HG03064 (cell line): ENCODE measurements around the gene DHRS9.
"Not testable (repeated sequence)": the region's sequence is repeated elsewhere in the genome, so short reads cannot be mapped to it uniquely, and the experiment has no call there.

Experiments
- ATAC-seq: cut with Tn5 transposase; IDR thresholded peaks from one replicate; pipeline ENCODE4 v1.9.1; 2021; ENCODE audit warnings: low read depth; ENCODE audit not compliant: unreplicated experiment

DHRS9 gene

DNA sequence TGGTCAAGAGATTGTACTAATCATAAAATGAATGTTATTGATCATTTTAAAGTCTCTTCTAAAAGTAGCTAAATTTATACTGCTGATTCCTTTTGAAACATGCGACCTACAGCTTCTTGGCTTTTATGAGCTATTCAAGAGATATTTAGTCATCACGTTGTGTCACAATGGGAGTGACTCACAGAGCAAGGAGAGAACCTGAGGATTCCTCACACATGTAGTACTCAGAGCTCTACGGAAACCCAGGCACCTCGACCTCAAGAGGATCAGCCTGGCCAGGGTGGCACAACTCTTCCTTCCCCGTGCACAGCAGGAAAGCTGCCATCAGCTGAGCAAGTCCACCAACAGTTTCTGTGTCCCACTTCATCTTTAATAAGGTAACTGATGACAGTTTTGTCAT lies at the start of gene DHRS9:
DHRS9 (plus strand) TSS at position 223 of the 400 bp plus-strand sequence. CDS start 12,019 bp downstream, outside the sequence.
- no peak for ATAC-seq

DNA sequence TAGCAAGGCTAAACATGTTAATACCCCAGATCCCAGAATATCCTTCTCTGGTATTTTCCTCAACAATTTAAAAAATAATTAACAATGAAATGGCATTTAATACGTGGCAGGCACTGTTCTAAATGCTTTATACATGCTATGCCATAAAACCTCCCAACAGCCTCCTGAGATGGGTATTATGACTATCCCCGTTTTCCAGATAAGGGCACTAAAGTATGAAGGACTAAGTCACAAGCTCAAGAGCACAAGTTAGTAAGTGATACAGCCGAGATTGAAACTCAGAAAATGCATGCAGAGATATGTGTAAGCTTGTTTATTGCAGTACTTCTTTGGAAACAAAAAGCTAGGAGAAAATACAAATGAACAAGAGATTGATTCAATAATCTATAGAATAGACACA lies 46.2 kb upstream of the DHRS9 start:
- no peak for ATAC-seq

DNA sequence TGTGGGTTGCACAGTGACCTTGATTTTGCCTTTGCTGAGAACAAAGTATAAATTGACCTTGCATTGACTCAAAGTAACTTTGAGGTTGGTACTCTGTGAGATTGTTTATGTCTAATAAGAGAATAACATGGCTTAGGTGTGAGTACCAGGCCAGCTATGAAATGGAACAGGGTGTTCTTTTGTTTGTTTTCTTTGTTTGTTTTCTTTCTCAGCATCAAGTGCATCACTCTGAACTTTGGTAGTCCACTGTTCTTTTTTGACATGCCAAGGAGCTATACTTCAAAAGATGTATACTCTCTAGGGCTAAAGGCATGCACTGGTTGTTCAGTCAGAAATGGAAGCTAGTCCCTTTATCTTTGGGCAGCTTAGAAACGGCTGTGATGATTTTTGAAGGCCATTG lies 43.3 kb upstream of the DHRS9 start:
- ATAC-seq, result no peak

DNA sequence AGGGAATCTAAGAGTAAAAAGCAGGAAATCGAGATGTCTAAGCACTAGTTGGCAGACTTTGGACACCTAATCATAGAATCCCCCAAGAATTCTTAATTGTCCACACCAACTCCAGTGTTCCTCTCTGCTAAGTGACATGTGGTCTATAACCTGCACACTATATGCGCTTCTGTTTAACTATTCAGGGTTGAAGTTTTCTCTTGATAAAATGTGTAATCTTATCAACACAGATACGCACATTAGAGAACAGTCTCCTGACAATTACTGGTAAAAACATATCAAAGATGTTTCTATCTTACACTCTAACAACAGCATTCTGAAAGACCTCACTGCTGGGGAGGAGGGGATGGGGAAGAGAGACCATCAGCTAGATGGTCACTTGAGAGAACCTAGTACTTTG lies 42.1 kb upstream of the DHRS9 start:
- no peak for ATAC-seq

DNA sequence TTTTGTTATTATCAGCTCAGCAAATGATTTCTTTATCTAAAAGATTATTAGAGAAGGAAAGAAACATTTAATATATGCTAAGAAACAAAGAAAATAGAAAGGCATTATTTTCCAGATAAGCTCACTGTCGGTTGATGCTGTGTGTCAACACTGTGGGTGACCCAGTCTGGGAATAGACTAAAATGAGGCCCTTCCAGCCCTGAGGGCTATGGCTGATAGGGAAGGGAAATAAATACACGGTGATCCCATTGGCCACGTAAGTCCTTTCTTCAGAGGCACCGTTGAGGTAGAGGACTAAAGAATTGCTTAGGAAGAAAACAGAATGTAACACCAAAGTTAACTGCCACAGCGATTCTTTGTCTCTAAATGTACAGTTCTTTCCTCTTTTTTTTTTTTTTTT lies 40.0 kb upstream of the DHRS9 start:
- ATAC-seq, result no peak

DNA sequence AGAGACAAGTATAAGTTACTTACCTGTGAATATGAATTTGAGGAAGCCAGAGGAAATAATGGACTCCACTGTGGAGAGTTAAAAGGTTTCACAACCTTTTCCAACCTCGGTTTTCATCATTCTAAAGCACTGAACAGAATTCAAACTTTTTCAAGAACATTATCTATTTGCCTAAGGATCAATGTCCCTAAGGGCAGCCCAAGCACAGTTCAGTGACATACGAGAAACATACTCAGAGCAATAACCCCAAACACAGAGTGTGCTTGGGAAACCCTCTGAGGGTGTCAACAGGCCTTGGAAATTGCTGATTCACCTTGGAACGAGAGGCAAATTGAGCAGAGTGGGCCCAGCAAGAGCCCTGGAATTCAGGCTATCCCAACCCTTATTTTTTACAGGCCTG lies 38.2 kb upstream of the DHRS9 start, which contains the start of gene ABCB11:
ABCB11 (minus strand) TSS at position 123 of the 400 bp plus-strand sequence. CDS start 13,199 bp downstream, outside the sequence.
- ATAC-seq, result no peak

DNA sequence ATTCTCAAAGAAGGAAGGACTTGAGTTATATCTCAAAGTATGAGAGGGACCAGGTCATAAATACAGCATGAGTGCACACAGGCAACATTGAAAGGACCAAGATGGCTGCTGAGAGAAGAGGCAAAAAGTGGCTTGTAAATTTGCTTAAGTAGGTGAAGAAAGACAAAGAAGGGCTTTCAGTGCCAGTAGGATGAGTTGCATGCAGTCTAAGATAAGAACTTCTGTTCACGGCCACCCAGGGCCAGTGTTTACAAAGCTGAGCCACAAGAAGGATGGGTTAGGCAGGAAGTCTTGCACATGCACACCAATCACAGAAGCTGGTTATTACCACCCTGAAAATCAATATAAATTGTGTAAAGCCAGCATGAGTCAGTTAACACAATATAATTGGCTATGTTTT lies 35.1 kb upstream of the DHRS9 start:
- ATAC-seq, result no peak

DNA sequence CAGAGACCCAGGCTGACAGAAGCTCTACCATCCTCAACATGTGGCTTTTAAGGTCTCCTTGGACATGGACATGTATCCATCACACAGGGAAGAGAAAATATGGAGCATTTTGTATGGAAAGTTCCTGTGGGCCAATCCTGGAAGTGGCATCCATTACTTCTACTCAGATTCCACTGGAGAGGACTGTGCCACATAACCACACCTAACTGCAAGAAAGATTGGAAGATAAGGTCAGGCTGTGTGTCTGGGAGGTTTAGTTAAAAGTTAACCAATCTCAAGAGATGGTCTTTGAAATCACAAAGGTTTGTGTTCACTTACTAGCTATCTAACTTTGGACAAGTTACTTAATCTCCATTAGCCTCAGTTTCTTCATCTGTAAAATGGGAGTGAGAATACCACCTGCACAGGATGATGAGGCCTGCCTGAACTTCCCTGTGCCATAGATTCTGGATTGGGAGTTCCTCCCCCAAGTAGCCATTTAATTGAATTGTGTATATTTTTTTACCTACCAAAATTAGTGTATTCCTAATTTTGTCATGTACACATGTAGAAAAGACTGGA lies 34.3 kb upstream of the DHRS9 start:
- ATAC-seq, result no peak

DNA sequence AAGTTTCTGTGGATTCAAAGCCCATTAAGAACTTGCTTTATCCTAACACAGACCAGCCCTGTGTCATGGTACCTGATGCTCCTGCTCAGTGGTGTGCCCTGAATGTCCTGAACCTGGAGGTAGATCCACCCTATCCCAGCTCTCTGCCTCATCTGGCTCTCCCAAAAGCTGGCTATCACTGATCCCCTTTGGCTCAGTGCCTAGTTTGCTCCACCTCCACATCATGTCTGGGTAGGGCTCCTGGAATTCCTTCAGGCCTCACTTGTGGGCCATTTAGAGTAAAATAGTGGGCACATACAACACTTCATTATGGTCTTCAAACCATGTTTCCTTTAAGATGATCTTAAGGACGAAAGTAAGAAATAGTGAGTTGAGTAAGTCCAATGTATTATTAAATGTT lies 33.5 kb upstream of the DHRS9 start:
- ATAC-seq, result no peak

DNA sequence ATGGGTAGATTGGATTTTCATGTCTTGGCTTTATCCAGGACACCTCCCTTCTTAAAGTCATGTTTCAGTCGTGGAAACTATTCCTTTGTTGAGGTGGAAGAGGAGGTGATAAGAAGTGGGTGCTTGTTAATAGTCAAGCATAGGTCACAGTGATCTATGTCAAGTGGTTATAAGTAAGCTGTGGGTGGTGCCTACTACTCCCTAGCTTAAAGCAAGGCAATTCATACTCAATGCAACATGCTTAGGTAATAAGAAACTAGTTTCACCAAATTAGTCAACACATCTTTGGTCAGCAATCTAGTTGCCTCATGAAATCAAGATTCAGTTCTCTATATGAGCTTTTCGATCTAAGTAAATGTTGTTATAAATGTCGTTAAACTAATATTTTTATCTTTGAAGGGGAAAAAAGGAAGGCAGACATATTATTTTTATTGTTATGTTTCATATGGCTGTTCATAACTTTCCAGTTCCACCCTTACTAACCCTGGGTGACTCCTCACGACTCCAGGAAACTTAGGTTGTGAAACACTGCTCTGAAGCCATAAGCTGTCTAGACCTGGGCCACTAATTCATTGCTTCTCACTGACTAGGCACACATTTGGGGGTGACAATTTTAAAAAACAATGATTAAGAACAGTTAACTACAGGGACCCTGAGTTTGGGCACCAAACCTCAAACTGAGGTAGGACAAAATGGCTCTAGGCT lies 32.5 kb upstream of the DHRS9 start:
- ATAC-seq, result no peak

DNA sequence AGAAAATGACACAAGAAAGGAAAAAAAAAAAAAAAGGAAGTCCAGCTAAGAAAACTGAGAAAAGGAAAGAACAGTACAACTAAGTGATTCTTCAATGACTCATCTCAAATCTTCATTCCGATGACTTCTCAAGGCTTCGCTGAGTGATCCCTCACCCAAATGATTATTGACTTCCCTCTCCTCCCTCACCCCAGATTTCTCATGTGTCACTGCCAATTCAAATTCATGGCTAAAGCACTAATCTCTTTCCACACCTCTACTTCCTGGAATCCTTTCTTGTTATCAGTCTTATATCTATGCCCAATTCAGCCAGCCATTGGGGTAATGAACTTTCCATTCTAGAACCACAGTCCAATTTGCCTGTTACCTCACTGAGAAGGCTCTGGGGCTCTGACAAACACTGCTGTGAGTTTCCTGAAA lies 31.0 kb upstream of the DHRS9 start:
- ATAC-seq, result no peak

DNA sequence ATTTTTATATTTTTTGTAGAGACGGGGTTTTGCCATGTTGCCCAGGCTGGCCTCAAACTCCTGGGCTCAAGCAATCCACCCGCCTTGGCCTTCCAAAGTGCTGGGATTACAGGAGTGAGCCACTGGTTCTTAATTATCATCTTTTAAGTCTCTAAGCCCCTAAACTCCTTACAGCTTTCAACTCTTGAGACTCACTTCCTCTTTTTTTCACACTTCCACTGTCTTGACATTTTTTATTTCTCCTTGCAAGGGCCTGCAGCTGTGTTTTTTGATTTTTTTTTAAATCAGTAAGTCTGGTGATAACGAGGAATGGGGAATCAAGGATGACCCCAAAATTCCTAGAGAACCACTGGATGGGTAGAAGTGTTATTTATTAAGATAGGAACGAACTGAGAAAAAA lies 29.7 kb upstream of the DHRS9 start:
- ATAC-seq, result no peak

DNA sequence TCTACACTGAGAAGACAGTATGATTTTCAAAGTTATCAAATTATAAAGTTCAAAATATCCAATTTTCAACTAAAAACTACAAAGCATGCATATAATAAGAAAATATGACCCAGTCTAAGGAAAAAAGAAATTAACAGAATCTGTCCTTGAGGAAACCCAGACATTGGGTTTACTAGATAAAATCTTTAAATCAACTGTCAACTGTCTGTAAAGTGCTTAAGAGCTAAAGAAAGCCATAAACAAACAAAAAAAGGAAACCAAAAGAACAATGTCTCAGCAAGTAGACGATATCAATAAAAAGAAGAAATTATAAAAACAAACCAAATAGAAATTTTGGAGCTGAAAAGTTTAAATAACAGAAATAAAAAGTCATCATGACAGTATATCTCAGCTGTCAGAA lies 27.8 kb upstream of the DHRS9 start:
- ATAC-seq, result no peak

DNA sequence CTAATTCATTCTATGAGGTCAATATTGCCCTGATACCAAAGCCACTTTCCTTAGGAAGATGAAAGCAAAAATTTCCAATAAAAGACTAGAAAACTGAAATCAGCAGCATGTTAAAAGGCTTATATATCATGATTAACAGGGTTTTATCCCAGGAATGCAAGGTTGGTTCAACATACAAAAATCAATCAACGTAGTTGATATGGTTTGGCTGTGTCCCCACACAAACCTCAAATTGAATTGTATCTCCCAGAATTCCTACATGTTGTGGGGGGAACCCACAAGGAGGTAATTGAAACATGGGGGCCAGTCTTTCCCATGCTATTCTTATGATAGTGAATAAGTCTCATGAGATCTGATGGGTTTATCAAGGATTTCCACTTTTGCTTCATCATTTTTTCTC lies 26.5 kb upstream of the DHRS9 start:
- no peak for ATAC-seq

DNA sequence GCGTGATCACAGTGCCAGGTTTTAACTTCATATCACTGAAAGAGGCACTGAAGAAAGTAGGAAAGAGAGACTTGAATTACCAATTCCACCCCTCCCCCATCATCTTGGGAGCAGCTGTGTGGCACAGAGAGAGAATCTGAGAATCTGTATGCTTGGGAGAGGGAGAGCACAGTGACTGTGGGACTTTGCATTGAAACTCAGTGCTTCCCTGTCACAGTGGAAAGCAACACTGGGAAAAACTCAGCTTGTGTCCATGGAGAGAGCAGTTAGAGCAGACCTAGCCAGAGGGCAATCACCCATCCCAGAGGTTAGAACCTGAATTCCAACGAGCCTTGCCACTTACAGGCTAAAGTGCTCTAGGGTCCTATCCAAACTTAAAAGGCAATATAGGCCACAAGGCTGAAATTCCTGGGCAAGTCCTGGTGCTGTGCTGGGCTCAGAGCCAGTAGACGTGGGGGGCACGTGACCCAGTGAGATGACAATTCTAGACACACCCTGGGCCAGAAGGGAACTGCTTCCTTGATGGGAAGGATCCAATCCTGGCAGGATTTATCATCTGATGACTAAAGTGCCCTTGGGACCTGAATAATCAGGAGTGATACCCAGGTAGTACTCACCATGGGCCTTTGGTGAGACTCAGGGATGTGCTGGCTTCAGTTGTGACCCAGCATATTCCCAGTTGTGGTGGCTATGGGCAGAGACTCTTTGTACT lies 22.8 kb upstream of the DHRS9 start:
- no peak for ATAC-seq

DNA sequence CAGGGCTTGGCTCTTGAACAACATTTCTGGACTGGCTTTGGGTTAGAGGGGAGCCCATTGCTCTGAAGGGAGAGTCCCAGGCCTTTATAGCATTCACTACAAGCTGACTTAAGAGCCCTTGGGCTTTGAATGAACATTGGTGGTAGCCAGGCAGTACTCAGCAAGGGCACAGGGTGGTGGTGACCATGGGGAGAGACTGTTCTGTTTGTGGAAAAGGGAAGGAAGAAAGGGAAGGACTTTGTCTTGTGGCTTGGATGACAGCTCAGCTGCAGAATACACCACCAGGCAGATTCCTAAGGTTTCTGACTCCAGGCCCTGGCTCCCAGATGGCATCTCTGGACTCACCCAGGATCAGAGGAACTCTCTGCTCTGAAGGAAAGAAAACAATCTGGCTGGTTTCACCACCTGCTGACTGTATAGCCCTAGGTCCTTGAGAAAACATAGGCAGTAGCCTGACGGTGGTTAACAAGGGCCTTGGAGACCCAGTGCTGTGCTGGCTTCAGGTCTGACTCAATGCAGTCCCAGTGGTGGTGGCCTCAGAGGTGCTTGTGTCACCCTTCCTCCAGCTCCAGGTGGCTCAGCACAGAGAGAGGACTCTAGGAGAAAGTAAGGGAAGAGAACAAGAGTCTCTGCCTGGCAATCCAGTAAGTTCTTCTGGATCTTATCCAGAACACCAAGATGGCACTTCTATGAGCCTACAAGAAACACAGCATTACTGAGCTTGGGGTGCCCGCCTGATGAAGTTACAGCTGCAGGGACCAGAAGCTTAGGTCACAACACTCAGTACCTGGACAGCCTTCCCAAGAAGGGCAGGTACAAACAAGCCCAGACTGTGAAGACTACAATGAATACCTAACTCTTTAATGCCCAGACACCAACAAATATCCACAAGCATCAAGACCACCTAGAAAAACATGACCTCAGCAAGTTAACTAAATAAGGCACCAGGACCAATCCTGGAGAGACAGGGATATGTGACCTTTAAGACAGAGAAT lies 21.8 kb upstream of the DHRS9 start:
- ATAC-seq, result no peak

DNA sequence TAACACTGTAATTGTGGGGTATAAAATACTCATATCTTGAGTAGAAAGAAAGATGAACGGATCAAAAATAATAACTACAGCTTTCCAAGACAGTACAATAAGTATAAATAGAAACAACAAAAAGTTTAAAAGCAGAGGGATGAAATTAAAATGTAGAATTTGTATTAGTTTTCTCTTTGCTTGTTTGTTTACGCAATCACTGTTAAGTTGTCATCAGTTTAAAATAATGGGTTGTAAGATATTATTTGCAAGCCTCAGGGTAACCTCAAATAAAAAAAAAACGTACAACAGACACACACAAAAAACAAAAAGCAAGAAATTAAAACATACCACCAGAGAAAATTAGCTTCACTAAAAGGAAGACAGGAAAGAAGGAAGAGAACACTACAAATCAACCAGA lies 20.2 kb upstream of the DHRS9 start:
- no peak for ATAC-seq

DNA sequence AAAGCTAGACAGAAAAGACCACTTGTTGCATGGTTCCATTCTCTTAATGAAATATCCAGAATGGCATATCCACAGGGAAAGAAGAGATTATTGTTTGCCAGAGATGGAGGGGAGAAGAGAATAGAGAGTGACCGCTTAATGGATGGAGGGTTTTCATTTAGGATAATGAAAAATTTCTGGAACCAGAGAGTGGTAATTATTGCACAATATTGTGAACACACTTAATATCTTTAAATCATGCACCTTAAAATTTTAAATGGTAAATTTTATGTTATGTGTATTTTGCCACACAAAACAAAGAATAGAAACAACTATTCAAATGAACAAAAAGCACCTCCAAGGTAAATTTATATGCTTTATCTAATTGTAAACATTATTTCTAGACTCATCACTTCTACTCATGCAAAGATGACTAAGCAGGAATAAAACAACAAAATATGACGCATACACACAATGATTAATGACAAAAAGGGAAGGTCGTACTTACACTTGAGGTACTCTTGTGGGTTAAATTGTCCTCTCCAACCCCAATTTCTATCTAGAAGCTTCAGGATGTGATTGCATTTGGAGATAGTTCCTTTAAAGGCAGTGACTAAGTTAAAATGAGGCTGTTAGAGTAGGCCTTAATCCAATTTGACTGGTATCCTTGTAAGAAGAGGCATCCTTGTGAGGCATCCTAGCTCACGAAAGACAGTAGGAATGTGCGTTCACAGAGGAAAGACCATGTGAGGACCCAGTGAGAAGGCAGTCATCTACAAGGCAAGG lies 18.7 kb upstream of the DHRS9 start:
- no peak for ATAC-seq

DNA sequence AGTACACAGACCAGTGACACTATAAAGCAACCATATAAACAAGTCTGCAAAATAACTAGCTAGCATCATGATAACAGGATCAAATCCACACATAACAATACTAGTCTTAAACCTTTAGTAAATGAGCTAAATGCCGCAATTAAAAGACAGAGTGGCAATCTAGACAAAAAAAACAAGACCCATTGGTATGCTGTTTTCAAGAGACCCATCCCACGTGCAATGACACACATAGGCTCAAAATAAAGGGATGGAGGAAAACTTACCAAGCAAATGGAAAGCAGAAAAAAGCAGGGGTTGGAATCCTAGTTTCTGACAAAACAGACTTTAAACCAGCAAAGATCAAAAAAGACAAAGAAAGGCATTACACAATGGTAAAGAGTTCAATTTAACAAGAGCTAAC lies 14.8 kb upstream of the DHRS9 start:
- not testable (repeated sequence) for ATAC-seq

DNA sequence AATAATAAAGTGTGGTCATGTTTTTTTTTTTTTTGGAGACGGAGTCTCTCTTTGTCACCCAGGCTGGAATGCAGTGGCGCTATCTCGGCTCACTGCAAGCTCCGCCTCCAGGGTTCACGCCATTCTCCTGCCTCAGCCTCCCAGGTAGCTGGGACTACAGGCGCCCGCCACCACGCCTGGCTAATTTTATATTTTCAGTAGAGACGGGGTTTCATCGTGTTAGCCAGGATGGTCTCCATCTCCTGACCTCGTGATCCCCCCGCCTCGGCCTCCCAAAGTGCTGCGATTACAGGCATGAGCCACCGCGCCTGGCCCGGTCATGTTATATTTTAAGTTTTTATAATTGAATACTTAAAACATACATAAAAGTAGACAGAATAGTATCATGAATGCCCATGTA lies 5.2 kb upstream of the DHRS9 start:
- not testable (repeated sequence) for ATAC-seq
